ENCODE results near the gene RPL15.
"Not testable (repeated sequence)": the region's sequence is repeated elsewhere in the genome, so short reads cannot be mapped to it uniquely, and the experiment has no call there.

- TF ChIP-seq ZFP3 (CRISPR knock-in tag; IDR thresholded peaks at IDR 0.05); TSHZ2 (CRISPR knock-in tag; IDR thresholded peaks at IDR 0.05); PATZ1 (CRISPR knock-in tag; IDR thresholded peaks at IDR 0.05; ENCODE audit: borderline replicate concordance); RARB (CRISPR knock-in tag; IDR thresholded peaks at IDR 0.05); CREB5 (CRISPR knock-in tag; IDR thresholded peaks at IDR 0.05; ENCODE audit: low read depth); GLIS3 (CRISPR knock-in tag; IDR thresholded peaks at IDR 0.05); ISL1 (CRISPR knock-in tag; IDR thresholded peaks at IDR 0.05); CSDC2 (CRISPR knock-in tag; IDR thresholded peaks at IDR 0.05); TCF4 (CRISPR knock-in tag; IDR thresholded peaks at IDR 0.05; ENCODE audit: borderline replicate concordance): not testable (repeated sequence)
Observed at GRCh38 chr3:23912335-23912734, 4.6 kb upstream of the RPL15 start.
